HG03103 (cell line): ENCODE measurements around the gene CFD.

Experiments used
- ATAC-seq: cut with Tn5 transposase; IDR thresholded peaks from one replicate; pipeline ENCODE4 v1.9.1; 2021; ENCODE audit warnings: low read depth; ENCODE audit not compliant: unreplicated experiment

The CFD gene

DNA sequence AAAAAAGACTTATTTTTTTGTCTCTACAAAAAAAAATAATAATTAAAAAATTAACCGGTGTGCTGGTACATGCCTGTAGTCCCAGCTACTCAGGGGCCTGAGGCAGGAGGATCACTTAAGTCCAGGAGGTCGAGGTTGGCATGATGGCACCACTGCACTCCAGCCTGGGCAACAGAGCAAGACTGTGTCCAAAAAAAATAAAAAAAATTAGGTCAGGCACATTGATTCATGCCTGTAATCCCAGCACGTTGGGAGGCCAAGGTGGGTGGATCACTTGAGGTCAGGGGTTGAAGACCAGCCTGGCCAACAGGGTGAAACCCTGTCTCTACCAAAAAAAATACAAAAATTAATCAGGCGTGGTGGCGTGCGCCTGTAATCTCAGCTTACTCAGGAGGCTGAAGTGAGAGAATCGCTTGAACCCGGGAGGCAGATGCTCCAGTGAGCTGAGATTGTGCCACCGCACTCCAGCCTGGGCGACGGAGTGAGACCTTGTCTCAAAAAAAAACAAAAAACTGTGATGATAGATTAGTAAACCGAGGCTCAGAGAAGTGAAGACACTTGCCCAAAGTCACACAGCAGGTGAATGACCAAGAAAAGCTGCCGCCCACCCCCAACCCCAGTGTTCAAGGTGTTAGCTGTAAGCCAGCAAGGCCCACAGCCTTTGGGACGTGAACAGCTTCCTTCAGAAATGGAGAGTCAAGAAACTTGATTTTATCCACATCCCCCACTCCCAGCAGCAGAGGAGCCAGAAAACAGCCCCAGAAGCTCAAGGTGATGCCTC lies 43.2 kb downstream of the CFD start:
- ATAC-seq = no peak

- ATAC-seq = no peak
Measured at GRCh38 chr19:903266-903797, 43.9 kb downstream of the CFD start.

GRCh38 chr19:904545-904944 lies 45.1 kb downstream of the CFD start:
- no peak for ATAC-seq

GRCh38 chr19:906480-906879 lies 47.0 kb downstream of the CFD start:
- ATAC-seq = no peak

- no peak for ATAC-seq
Measured at GRCh38 chr19:907183-907853, 47.9 kb downstream of the CFD start.

- no peak for ATAC-seq
Measured at GRCh38 chr19:911197-912033, 52.0 kb downstream of the CFD start.

GRCh38 chr19:912181-913079 lies 53.0 kb downstream of the CFD start:
- ATAC-seq = no peak
